DMS153 treated with DMSO at 0.1 percent for 48 hours (cell line): ENCODE data around the gene KMT2C.
"Not testable (repeated sequence)": the region's sequence is repeated elsewhere in the genome, so short reads cannot be mapped to it uniquely, and the experiment has no call there.

Experiments
- DNase-seq: peaks from one replicate; lab custom pipeline; 2025; ENCODE audit not compliant: unreplicated experiment; lab: John Stamatoyannopoulos, UW

KMT2C gene

DNA sequence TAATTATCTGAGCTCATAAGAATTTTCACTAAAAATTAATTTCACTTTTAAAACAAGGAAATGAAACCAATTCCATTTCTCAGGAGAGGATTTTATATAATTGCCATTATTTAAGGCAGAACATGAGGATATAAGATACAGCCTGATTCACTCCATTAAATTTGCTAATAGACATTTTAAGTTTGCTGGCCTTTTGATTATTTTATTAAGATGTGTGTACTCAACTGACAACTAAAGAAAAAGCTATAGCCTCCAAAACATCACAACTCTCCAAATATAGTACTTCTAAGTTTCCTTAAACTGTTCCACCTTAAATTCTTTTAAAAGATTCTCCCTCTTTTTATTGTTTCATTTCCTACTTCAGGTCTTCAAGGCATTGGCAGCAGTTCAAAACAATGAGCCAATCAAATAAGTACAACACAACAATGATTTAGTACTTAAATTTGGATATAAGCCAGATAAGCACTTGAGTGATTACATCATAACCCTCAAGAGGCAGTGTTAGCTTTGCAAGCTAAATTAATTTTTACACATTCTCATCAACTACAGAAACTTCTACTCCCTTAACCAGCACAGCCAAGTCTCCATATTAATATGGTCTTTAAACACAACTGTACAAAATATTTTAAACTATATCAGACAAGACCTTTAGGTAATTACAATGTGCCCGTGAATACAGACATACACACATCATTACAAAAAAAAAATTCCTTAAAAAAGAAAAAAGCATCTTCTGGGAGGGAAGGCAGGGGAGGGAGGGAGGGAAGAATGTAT is 121.8 kb downstream of the KMT2C start:
- DNase-seq, result peak; percentile 92

DNA sequence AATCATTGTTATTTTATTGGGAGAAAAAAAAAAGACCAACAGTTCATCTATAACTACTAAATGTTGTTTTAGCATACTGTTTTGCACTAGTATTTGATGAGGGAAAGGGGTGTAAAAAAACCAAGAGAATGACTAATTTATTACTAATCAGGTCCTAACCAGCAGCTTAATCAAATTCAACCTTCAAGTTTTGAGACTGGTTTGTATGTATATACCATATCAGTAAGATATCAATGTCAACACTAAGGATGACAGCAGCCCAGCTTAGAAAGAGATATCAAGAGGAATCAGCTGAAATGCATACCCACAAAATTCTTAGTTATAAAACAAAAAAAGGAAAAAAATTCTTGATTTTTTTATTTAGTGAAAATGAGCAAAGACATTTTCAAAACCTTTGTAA is 122.6 kb downstream of the KMT2C start:
- DNase-seq, result no peak

DNA sequence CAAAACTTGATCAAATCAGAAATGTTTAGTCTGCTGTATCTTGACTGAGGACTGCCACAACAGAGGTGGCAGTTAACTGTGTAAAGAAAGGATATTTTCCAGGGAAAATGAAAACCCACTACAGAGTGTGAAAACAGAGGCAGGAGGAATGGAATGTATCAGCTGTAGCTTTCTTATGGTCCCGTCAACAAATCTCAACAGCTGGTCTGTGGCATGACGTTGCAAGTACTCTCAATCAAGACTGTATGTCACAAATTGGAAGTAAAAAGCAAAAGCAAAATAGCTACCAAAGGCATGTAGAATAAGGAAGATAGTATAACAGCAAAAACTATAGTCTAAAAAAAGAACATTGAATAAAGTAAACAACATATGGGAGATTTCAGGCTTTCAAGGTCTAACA is 123.5 kb downstream of the KMT2C start:
- DNase-seq, result no peak

GRCh38 chr7:152307902-152308301 is 127.9 kb downstream of the KMT2C start:
- DNase-seq, result no peak

DNA sequence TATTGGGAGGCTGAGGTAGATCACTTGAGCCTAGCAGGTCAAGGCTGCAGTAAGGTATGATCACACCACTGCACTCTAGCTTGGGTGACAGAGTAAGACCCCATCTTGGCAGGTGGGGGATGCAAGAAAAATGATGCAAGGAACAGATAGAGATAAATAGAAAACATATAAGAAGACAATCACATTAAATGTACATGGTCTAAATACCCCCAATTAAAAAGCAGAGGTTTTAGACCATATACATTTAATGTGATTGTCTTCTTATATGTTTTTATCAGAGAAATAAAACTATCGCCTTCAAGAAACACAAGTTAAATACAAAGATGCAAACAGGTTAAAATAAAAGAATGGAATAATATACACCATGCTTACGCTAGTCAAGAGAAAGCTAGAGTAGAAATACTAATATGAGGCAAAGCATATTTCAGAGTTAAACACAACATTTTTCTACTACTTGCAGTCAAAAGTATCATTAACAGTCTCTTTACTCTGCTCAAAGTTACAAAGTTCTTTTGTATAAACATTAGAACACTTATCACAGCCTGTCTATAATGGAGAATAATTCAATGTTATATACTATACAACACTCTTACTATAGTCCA is 136.2 kb downstream of the KMT2C start:
- DNase-seq, result not testable (repeated sequence)

DNA sequence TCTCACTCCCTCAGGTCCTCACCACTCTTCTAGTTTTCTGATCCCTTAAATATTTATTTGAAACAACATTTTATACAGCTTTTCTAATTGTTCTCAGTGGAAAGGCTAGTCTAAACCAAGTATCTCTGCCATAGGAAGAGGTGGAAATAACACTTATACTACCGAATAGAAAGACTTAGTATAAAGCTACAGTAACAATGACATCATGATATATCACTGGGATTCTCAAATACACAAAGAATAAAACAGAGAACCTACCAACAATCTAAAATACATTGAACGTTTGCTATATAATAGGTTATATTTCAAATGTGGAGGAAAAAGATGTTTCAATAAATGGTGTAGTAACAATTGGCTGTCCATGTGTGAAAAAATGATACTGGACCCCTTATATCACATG is 142.9 kb downstream of the KMT2C start:
- no peak for DNase-seq

DNA sequence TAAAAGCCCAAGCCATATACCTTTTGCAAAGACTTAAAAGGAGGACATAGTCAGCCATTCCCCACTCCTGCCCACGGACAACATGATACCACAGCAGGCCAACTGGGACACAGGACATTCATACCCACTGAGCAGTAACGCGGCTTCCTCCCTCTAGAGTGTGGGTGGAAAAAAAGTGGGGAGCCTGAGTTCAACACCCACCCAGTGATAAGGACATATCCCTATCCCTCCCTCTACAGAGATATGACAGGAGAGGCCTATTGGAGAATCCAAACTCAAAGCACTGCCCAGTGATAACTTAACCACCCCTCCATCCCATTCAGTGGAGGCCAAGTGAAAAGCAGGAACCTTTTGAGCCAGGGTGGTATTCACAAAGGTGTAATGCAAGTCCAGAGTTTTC is 148.8 kb downstream of the KMT2C start:
- DNase-seq, result not testable (repeated sequence)

GRCh38 chr7:152286219-152286618 is 149.6 kb downstream of the KMT2C start:
- DNase-seq, result not testable (repeated sequence)

DNA sequence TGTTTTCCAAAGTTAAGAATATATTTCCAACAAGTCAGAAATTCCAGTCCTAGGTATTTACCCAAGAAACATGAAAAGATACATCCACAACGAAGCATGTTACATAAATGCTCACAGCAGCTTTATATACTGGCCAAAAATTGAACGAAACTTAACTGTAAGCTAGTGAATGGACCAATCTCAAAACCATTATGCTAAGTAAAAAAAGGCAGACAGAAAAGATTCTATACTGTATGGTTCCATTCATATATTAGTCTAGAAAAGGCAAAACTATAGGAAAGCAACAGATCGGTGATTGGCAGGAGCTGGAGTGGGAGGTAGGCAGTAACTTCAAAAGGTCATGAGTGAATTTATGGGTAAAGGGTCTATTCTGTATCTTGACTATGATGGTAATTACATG is 150.8 kb downstream of the KMT2C start:
- not testable (repeated sequence) for DNase-seq

GRCh38 chr7:152277687-152278086 is 158.1 kb downstream of the KMT2C start:
- DNase-seq, result not testable (repeated sequence)

DNA sequence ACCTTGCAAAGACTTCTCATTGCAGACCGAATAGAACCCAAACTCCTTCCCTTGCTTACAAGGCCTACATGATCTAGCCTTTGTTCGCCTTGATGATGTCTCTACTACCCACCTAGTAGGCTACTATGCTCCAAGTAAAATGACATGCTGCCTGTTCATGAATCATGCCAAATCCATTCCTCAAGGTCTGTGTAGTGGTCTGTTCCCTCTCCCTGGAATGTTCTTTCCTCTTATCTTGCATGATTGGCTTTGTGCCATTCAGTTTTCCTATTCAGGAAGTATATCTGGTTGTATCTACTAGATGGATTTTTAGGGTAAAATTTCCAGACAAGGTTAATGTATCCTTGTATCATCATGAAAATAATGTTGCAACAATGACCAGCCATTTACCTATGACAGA is 165.4 kb downstream of the KMT2C start:
- not testable (repeated sequence) for DNase-seq

DNA sequence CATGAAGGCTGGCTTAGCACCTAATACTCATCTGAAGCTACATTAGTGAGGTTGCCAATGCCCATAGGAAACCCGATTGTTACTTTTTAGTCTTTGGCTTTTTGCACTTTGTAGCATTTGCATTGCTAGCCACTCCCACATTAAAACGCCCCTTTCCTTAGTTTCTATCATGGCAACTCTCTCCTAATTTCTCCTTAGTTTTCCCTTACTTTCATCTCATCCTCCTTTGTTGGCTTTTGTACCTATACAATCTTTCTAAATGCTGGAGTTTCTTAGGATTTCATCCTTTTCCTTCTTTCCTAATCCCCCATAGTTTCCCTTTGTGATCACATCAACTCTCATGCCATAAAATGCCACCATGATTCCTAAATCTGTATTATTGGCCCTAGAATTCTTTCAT is 168.9 kb downstream of the KMT2C start:
- DNase-seq, result not testable (repeated sequence)

- DNase-seq, result not testable (repeated sequence)
These were observed 170.9 kb downstream of the KMT2C start for GRCh38 chr7:152264915-152265314.

GRCh38 chr7:152262146-152262545 is 173.7 kb downstream of the KMT2C start:
- DNase-seq, result not testable (repeated sequence)

- DNase-seq, result not testable (repeated sequence)
These were observed 176.2 kb downstream of the KMT2C start for GRCh38 chr7:152259645-152260044.

- DNase-seq, result not testable (repeated sequence)
These were observed 188.0 kb downstream of the KMT2C start for GRCh38 chr7:152247851-152248250.

GRCh38 chr7:152245417-152245816 is 190.4 kb downstream of the KMT2C start:
- DNase-seq, result not testable (repeated sequence)

- DNase-seq, result not testable (repeated sequence)
These were observed 192.3 kb downstream of the KMT2C start for GRCh38 chr7:152243464-152243863.

DNA sequence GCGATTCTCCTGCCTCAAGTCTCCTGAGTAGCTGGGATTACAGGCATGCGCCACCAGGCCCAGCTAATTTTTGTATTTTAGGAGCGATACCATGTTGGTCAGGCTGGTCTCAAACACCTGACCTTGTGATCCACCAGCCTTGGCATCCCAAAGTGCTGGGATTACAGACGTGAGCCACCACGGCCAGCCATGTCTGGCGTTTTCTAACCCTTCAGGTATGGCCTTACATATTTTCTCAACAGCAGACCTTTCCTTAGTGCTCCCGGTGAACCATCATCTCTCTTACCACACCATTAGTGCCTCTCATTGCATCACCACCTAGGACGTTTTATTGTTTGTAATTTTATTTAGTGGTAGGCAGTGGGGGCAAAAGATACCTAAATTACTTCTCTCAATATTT is 194.5 kb downstream of the KMT2C start:
- not testable (repeated sequence) for DNase-seq

- not testable (repeated sequence) for DNase-seq
These were observed 199.5 kb downstream of the KMT2C start for GRCh38 chr7:152236306-152236705.

- DNase-seq, result not testable (repeated sequence)
These were observed 201.4 kb downstream of the KMT2C start for GRCh38 chr7:152234421-152234820.

GRCh38 chr7:152231089-152231488 is 204.7 kb downstream of the KMT2C start:
- DNase-seq, result no peak
